Thyroid gland (tissue), 4 donors: ENCODE results near the gene FBXO9.

Source experiments
- POLR2A ChIP-seq, 2 donors: fragments of 450-650 bp; IDR thresholded peaks; one replicate each; pipeline ENCODE4 v1.6.1; 2017; ENCODE audit warnings: antibody characterized with exemption in 2 of 2, mild to moderate bottlenecking in 2 of 2, moderate library complexity in 1 of 2
- TF ChIP-seq, protein P1 (sequence below), 6 experiments: fragments of 200-600 bp in 3 of 6; fragments of 450-650 bp in 3 of 6; sonication (generic) in 3 of 6; IDR thresholded peaks; one replicate each; pipeline ENCODE4 v1.5.1; 2016 to 2019; ENCODE audit warnings: antibody characterized with exemption in 6 of 6, mild to moderate bottlenecking in 2 of 6, inconsistent platforms in 1 of 6, moderate library complexity in 1 of 6

DNA sequence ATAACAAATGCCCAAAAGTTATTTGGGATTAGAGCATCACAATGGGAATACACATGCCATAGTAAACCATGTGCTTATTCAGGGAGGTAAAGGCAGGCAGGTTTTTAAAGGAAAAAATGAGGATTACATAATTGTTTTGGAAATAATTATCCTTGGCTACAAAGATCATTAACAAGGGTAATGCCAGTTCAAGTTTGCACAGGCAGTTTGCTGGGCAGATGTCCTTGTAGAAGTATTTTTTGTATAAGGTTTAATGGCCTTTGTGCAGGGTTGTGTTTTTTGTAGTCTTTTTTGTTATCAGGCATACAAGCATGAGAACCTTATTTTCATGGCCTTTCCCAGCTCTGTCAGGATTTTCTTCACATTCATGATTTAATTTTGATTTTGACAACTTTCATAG lies 24.7 kb downstream of the FBXO9 start:
- TF ChIP-seq, protein P1, sequence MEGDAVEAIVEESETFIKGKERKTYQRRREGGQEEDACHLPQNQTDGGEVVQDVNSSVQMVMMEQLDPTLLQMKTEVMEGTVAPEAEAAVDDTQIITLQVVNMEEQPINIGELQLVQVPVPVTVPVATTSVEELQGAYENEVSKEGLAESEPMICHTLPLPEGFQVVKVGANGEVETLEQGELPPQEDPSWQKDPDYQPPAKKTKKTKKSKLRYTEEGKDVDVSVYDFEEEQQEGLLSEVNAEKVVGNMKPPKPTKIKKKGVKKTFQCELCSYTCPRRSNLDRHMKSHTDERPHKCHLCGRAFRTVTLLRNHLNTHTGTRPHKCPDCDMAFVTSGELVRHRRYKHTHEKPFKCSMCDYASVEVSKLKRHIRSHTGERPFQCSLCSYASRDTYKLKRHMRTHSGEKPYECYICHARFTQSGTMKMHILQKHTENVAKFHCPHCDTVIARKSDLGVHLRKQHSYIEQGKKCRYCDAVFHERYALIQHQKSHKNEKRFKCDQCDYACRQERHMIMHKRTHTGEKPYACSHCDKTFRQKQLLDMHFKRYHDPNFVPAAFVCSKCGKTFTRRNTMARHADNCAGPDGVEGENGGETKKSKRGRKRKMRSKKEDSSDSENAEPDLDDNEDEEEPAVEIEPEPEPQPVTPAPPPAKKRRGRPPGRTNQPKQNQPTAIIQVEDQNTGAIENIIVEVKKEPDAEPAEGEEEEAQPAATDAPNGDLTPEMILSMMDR (IDR thresholded peaks at IDR 0.05) = no peak
- TF ChIP-seq POLR2A (IDR thresholded peaks at IDR 0.05) = no peak
